NCI-H446 treated with DMSO at 0.1 percent for 48 hours (cell line): ENCODE data around the gene KIAA0825.
A peak's percentile ranks its signal among the peaks of the same experiment; 100 is the strongest.

Source experiments
- DNase-seq: peaks from one replicate; lab custom pipeline; 2025; lab: John Stamatoyannopoulos, UW

Gene KIAA0825

DNA sequence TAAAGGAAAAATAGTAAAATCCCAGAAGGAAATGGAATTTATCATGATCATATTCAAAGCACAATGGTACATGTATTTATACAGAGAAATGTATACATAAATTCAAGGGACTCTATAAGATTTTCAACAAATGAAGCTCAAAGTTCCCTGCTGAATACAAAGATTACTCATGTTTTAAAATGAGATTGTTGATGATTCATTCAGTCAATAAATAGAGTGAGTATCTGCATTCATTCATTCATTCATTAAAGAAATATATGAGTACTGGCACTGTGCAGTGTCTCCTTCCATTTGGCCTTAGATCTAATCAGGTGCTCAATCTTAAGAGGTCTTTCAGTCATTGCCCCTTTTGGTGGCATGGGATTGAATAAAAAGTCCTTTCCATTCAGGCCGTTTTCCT is 310.0 kb downstream of the KIAA0825 start:
- DNase-seq = no peak

DNA sequence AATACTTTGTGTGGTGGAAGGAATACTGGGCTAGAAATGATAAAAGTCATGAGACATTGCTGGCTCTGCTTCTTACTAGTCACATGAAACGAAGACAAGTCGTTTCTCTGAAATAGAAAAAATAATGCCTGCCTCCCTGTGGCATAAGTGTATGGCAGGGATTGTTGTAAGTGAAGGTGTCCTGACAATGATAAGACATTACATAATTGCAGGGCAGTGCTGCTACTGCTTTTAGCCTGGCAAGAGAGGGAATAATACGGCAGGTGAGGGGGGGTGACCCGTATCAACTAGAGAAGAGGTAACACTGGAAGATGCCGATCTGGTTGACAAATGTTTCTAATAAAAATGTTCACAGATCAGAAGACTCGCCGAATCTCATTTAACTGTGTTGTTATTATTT is 314.3 kb downstream of the KIAA0825 start:
- DNase-seq = no peak

DNA sequence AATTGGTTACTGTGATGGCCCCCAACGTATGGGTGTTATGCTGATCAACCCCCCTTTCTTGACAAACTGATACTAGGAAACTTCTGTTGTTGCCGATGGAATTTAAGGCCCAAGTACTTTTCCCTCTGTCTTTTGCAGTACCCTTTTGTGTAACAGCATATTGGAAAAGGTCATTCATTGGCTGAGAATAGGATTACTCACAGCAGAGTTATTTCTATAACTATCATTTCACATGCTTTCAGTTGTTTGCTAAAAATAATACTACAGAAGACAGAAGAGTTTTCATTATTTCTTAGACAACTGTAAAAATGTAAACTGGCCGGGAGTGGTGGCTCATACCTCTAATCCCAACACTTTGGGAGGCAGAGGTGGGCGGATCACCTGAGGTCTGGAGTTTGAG is 329.5 kb downstream of the KIAA0825 start:
- DNase-seq = no peak

DNA sequence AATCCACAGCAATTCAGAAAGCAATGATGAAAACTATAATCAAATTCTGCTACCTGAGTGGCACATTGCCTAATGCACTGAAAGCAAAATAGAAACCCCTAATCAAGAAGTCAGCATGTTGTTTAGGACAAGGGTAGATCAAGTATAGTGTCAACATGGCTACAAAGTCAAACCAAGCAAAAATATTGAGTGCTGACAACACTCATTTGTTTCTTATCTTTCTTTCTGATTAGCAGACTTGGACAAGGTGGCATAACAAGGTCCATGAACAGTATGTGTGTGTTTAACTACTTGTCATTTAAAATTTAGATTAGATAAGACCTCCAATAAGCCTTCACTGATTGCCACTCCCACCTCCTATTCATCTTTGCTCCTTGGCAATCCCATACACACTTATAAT is 332.4 kb downstream of the KIAA0825 start:
- DNase-seq = no peak

DNA sequence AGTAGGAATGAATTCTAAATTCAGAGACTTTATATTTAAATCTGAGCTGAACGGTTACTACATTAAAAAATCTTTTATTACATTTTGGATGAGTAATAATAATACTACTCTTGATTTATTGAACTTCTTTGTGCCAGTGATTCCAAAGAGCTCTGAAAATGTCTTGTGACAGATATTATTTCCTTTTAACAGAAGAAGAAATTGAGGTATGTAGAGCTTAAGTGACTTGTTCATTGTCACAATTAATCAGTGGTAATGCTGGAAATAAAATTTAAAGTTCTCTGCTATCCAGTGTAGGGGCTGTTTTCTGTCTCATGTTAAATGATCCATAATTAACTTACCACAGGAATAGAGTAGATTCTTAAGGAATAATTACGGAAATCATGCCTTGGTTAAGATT is 335.3 kb downstream of the KIAA0825 start:
- DNase-seq = no peak

- DNase-seq = no peak
Observed at GRCh38 chr5:94281236-94281801, 337.1 kb downstream of the KIAA0825 start.

GRCh38 chr5:94276751-94277150 is 341.7 kb downstream of the KIAA0825 start:
- DNase-seq = no peak

- no peak for DNase-seq
Observed at GRCh38 chr5:94276048-94276447, 342.4 kb downstream of the KIAA0825 start.

- no peak for DNase-seq
Observed at GRCh38 chr5:94274707-94275106, 343.7 kb downstream of the KIAA0825 start.

DNA sequence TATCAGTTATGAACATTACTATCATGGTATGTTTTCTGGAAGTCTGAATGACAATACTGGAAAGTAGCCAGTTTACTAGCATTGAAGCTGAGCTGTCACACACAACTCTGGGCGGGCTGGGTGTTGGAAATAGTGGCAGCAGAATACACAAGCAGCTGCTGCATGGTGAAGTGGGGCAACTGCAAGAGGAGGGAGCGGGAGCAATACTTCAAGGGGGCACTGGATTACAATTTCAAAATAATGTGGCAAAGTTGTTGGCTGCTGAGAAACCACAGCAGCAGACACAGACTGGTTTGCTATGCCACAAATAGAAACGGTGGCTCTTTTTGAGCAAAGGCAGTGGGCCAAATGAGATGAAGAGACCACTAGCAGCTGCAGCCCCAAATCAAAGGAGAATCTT is 350.2 kb downstream of the KIAA0825 start:
- peak; percentile 4 for DNase-seq

DNA sequence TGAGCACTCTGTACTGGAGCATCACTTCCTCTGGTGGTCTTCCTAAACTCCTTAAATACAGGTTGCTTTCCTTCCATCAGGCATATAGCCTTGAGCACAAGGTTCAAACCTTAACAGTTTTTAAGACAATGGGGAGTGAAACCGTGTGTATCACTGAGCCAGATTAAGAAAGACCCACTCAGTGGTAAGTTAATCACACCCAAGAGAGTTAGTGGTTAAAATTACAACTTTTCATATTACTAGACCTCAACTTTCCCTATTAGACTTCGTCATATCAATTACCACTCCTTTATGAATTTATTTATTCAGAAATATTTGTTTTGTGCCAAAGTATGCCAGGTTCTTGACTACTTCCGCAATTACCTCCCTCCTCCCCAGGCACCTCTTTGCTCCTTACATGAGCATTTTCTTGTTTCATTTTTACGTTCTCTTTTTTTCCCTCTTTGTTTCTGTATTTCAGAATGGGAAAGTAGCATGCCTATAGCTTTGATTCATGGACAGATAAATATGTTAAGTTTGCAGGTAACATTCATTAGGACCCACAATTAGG is 351.0 kb downstream of the KIAA0825 start:
- DNase-seq = no peak

DNA sequence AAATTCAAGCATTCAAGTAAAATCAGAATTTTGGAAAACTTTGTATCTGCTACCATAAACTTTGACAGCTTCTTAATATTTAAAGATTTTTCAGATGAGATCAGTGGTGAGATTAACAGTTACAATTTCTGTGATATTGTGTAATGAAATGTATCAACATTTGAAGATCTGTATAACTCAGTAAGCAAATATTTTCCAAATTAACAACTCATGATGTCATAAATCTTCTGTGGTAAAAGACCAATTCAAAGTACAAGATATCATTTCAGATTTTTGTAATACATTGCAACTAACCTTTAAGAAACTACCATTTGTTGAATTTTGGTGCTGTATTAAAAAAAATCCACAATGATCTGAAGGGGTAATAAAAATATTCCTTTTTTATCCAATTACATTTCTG is 352.2 kb downstream of the KIAA0825 start:
- DNase-seq = no peak

GRCh38 chr5:94263068-94263467 is 355.3 kb downstream of the KIAA0825 start:
- no peak for DNase-seq

DNA sequence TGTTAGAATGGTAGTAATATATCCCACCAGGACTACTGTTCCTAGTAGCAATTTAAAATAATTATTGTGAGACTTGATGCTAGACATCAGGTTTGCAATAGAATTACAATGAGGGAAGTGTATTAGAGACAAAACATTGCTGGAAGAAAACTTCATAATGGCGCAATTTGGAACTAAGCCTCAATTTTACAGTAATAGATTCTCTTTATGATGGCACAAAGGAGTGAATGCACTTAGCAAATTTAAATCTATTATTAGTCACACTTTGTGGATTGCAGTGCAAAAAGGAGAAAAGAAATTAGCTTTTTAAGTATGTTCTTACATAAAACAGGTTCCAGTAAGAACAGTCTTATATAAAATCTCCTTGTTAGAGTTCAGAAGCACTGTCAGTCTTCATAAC is 358.3 kb downstream of the KIAA0825 start:
- no peak for DNase-seq

GRCh38 chr5:94254214-94254613 is 364.2 kb downstream of the KIAA0825 start:
- DNase-seq = no peak

GRCh38 chr5:94250985-94251384 is 367.4 kb downstream of the KIAA0825 start:
- DNase-seq = no peak

DNA sequence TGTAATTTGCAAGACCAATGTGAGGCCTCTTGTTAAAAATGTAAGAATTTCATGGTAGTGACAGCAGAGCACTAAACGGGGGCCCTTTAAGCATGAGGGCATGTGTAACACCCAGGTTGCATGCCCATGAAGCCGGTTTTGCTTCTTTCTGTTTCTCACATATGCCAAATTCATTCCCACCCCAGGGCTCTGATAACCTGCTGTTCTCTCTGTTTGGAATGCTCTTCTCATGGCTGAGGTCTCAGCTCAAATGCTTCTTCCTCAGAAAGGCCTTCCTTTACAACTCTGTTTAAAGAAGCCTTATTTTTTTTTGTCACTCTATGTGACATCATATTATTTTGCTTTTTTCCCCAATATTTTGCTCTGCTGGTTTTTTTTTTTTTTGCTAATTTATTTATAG is 369.0 kb downstream of the KIAA0825 start:
- DNase-seq = no peak

- DNase-seq = no peak
Observed at GRCh38 chr5:94248175-94248875, 370.1 kb downstream of the KIAA0825 start.

GRCh38 chr5:94245608-94246007 is 372.8 kb downstream of the KIAA0825 start:
- no peak for DNase-seq

DNA sequence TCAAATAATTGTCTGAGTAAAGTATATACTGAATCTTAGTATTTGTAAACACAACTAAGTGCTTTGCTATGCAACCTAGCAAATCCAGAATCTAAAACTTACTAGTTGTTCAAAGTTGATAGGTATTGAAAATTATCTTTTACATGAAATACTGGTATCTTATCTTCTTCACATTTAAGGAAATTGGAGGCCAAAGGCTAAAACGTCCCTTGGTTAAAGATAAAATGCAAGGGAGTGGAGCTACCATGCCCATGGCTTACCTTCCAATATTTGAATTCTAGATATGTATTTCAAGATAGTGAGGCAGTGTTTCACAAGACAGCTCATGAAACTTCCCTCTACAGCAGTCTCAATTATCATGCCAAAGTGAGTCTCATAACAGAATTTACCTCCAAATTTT is 373.5 kb downstream of the KIAA0825 start:
- DNase-seq = no peak

DNA sequence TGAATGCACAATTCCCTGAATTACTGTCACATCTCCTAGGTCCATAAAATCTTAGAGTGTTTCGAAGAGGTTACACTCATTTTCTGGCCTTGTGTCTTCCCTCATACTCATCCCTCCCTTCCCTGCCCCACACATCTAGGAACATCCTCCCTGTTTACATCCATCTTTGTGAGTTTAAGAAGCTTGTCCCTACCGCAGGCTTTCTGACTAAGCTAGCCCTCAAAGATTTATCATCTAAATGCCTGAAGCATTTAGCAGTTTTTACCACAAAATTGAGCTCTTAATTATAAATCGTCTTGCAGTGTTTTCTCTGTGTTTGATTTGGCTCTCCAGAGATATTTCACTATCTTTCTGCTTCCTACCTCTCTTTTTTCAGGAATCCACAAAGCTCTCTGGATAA is 374.8 kb downstream of the KIAA0825 start:
- DNase-seq = no peak

DNA sequence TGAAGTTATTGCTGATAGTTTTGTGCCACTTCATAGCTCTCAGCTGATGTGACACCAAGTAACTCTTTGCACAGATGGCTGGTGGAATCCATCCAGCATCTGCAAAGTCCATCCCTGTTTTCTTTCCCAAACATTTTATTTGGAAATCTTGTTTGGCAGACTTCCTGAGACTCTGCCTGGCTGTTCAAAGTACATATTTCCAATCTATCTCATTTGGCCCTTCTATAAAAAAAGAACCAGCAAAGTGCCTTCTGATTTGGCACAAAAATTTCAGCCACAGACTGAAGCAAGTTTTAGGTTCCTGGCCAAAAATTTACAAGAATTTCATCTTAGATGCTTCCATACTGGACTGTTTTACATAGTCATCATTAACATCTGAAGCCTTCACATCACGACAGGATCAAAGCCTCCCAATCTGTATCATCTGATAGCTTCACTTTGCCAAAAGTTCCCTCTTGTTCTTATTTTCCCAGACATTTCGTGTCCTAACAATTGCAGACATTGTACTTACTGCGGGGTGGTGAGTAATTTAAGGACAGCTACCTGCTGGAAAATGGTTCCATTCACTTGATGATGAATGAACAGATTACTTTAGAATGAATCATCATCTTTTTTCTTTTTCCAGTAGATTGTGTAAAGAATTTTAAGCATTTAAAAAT is 377.3 kb downstream of the KIAA0825 start:
- peak; percentile 78 for DNase-seq

GRCh38 chr5:94240596-94240992 is 377.8 kb downstream of the KIAA0825 start:
- peak; percentile 72 for DNase-seq
